H9 (cell line): ENCODE data around the gene SLC44A3. TPM values are rescaled to one million over a fixed set of nuclear protein-coding genes. Genes with fewer than 3 reads are reported as not detected.

ENCODE experiments used
- DNase-seq: peaks from one replicate; pipeline ENCODE4 v3.0.0-alpha.2; 2017
- H2AFZ ChIP-seq: one replicate; pipeline ENCODE4 v1.6.1; 2013; ENCODE audit warnings: mild to moderate bottlenecking, low read length, control low read depth, moderate library complexity
- H2AK5ac ChIP-seq: 2 replicates; pipeline ENCODE4 v1.6.1; 2013; ENCODE audit warnings: low read length, control low read depth, mixed read lengths; ENCODE audit not compliant: insufficient read length
- H2BK120ac ChIP-seq: one replicate; pipeline ENCODE4 v1.6.1; 2013; ENCODE audit warnings: low read depth, mild to moderate bottlenecking, low read length, control low read depth, inconsistent platforms; ENCODE audit not compliant: poor library complexity, severe bottlenecking
- H2BK12ac ChIP-seq: 2 replicates; pipeline ENCODE4 v1.6.1; 2013; ENCODE audit warnings: low read length, control low read depth, mixed read lengths, low read depth; ENCODE audit not compliant: insufficient read length
- H2BK15ac ChIP-seq: 2 replicates; pipeline ENCODE4 v1.6.1; 2013; ENCODE audit warnings: low read depth, low read length, control low read depth
- H2BK20ac ChIP-seq: one replicate; pipeline ENCODE4 v1.6.1; 2013; ENCODE audit warnings: low read depth, mild to moderate bottlenecking, low read length, control low read depth, inconsistent platforms; ENCODE audit not compliant: poor library complexity, severe bottlenecking
- H2BK5ac ChIP-seq: 2 replicates; pipeline ENCODE4 v1.6.1; 2013; ENCODE audit warnings: low read length, control low read depth, mixed read lengths; ENCODE audit not compliant: insufficient read length
- H3K14ac ChIP-seq: 2 replicates; pipeline ENCODE4 v1.6.1; 2013; ENCODE audit warnings: low read length, control low read depth; ENCODE audit not compliant: insufficient read depth
- H3K18ac ChIP-seq: 2 replicates; pipeline ENCODE4 v1.6.1; 2013; ENCODE audit warnings: low read depth, mild to moderate bottlenecking, mixed read lengths, low read length, control low read depth; ENCODE audit not compliant: insufficient read length
- H3K23ac ChIP-seq: 2 replicates; pipeline ENCODE4 v1.6.1; 2013; ENCODE audit warnings: low read length, control low read depth, mixed read lengths, low read depth; ENCODE audit not compliant: insufficient read length
- H3K23me2 ChIP-seq: 2 replicates; pipeline ENCODE4 v1.6.1; 2013; ENCODE audit warnings: low read depth, mild to moderate bottlenecking, mixed read lengths, low read length, control low read depth; ENCODE audit not compliant: insufficient read length, poor library complexity, severe bottlenecking
- H3K27ac ChIP-seq: 2 replicates; pipeline ENCODE4 v1.5.1; 2013; ENCODE audit warnings: low read length, control low read depth, mixed read lengths, low read depth; ENCODE audit not compliant: insufficient read length
- H3K27me3 ChIP-seq: 2 replicates; pipeline ENCODE4 v1.6.1; 2013; ENCODE audit warnings: low read length, control low read depth, inconsistent platforms; ENCODE audit not compliant: insufficient read depth
- H3K4ac ChIP-seq: 2 replicates; pipeline ENCODE4 v1.6.1; 2013; ENCODE audit warnings: low read depth, mild to moderate bottlenecking, control low read depth, inconsistent platforms, low read length, moderate library complexity
- H3K4me1 ChIP-seq: 2 replicates; pipeline ENCODE4 v1.6.1; 2013; ENCODE audit warnings: low read length, control low read depth, inconsistent platforms; ENCODE audit not compliant: insufficient read depth
- H3K4me2 ChIP-seq: 2 replicates; pipeline ENCODE4 v1.6.1; 2013; ENCODE audit warnings: low read length, control low read depth, mixed read lengths; ENCODE audit not compliant: insufficient read length, insufficient read depth
- H3K56ac ChIP-seq: 2 replicates; pipeline ENCODE4 v1.6.1; 2013; ENCODE audit warnings: low read depth, mild to moderate bottlenecking, mixed read lengths, low read length, control low read depth; ENCODE audit not compliant: insufficient read length
- H3K79me1 ChIP-seq: 2 replicates; pipeline ENCODE4 v1.6.1; 2013; ENCODE audit warnings: low read depth, mild to moderate bottlenecking, moderate library complexity, low read length, control low read depth, inconsistent platforms; ENCODE audit not compliant: insufficient read depth, poor library complexity, severe bottlenecking
- H3K79me2 ChIP-seq: 2 replicates; pipeline ENCODE4 v1.6.1; 2013; ENCODE audit warnings: low read length, control low read depth, inconsistent platforms; ENCODE audit not compliant: insufficient read depth
- H3K9ac ChIP-seq: 2 replicates; pipeline ENCODE4 v1.6.1; 2013; ENCODE audit warnings: low read length, control low read depth, mixed read lengths; ENCODE audit not compliant: insufficient read length; ENCODE audit errors: extremely low read depth
- H3K9me3 ChIP-seq: one replicate; pipeline ENCODE4 v1.6.1; 2013; ENCODE audit warnings: low read depth, low read length, inconsistent platforms; ENCODE audit not compliant: control insufficient read depth
- H3T11ph ChIP-seq: one replicate; pipeline ENCODE4 v1.6.1; 2013; ENCODE audit warnings: mild to moderate bottlenecking, low read length, control low read depth, inconsistent platforms
- H4K20me1 ChIP-seq: one replicate; pipeline ENCODE4 v1.6.1; 2013; ENCODE audit not compliant: control insufficient read depth, insufficient read length, insufficient read depth
- H4K5ac ChIP-seq: 2 replicates; pipeline ENCODE4 v1.6.1; 2013; ENCODE audit warnings: low read depth, mild to moderate bottlenecking, mixed read lengths, low read length, control low read depth; ENCODE audit not compliant: insufficient read length
- H4K8ac ChIP-seq: replicated peaks from 2 replicates; pipeline ENCODE4 v1.6.1; 2013; ENCODE audit warnings: low read length, control low read depth, mixed read lengths, low read depth; ENCODE audit not compliant: insufficient read length
- H4K91ac ChIP-seq: 2 replicates; pipeline ENCODE4 v1.6.1; 2013; ENCODE audit warnings: low read depth, mild to moderate bottlenecking, moderate library complexity, mixed read lengths, low read length, control low read depth; ENCODE audit not compliant: insufficient read length
- H3K27ac Mint-ChIP-seq, 3 experiments: 2 replicates in 2 of 3; 3 replicates in 1 of 3; pipeline ENCODE4 v1.8.0; 2020 to 2021; ENCODE audit warnings: mixed read lengths in 3 of 3, mild to moderate bottlenecking in 1 of 3, moderate library complexity in 1 of 3
- H3K27me3 Mint-ChIP-seq: 2 replicates; pipeline ENCODE4 v1.8.0; 2021; ENCODE audit warnings: low read depth, mild to moderate bottlenecking, moderate library complexity, mixed read lengths
- H3K36me3 Mint-ChIP-seq, 3 experiments: 2 replicates in 2 of 3; 3 replicates in 1 of 3; pipeline ENCODE4 v1.8.0; 2020 to 2021; ENCODE audit warnings: low read depth in 3 of 3, mixed read lengths in 3 of 3; ENCODE audit not compliant: insufficient read depth in 1 of 3
- H3K4me1 Mint-ChIP-seq, 2 experiments: 2 replicates each; pipeline ENCODE4 v1.8.0; 2020; ENCODE audit warnings: mixed read lengths in 2 of 2
- H3K4me3 Mint-ChIP-seq, 2 experiments: 2 replicates in 1 of 2; 3 replicates in 1 of 2; pipeline ENCODE4 v1.8.0; 2020 to 2021; ENCODE audit warnings: mild to moderate bottlenecking in 2 of 2, mixed read lengths in 2 of 2, moderate library complexity in 1 of 2
- H3K9me3 Mint-ChIP-seq, 2 experiments: 2 replicates in 1 of 2; 3 replicates in 1 of 2; pipeline ENCODE4 v1.8.0; 2020; ENCODE audit warnings: mild to moderate bottlenecking in 2 of 2, mixed read lengths in 2 of 2, moderate library complexity in 1 of 2
- CTCF ChIP-seq: fragments of 200-600 bp; sonication (generic); conservative IDR thresholded peaks from 3 replicates; pipeline ENCODE4 v1.8.0; 2021; ENCODE audit warnings: antibody characterized with exemption, mild to moderate bottlenecking
- WGBS: extraction: QIAGEN DNeasy Blood & Tissue Kit; methylation state at CpG from one replicate; pipeline ENCODE4 v1.1.7; 2013; ENCODE audit warnings: missing lambda C conversion rate, low lambda C conversion rate, mixed read lengths; ENCODE audit not compliant: insufficient read length; ENCODE audit errors: extremely low coverage; 5-methylcytosine and 5-hydroxymethylcytosine counted together
- total RNA-seq: library from RNA; stranded (reverse); gene quantifications from 2 replicates; pipeline ENCODE4 v1.2.1, GENCODE V29; 2021

The SLC44A3 gene
- total RNA-seq, 1 experiment from 2014 or later = 5.5 TPM

DNA sequence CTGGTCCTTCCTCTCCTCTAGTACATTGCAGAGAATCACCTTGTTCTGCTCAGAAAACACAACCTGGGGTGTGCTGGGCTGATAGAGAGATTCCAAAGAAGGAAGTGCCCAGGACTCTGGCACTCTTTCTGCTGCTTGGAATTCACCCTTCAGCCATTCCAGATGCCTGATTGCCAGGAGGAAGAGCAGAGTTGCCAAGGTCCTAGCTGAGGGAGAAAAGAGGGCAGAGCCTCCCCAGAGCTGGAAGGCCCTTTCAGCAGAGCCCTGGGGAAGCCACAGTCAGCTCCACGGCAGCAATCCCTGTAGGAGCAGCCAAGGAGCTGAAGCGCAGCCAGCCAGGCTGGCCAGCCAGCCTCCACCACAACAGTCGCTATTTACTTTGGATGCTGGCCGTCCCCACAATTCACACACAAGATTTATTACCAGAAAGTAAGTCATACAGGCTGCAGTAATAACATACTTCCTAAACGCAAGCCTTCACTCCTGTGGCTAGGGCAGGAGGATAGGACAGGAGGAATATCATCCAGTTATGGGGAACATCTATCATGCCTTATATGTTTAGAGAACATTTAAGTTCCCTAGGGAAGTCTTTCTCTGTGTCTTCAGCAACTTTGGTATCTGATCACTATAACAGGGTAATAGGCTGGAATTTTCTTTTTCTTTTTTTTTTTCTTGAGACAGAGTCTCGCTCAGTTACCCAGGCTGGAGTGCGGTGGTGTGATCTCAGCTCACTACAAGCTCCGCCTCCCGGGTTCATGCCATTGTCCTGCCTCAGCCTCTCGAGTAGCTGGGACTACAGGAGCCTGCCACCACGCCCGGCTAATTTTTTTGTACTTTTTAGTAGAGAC, 36.6 kb upstream of the SLC44A3 start:
- Histone ChIP-seq H4K91ac (no peak overlapping the region), H3K79me2 (no peaks in the 10 kb centered on the region), H2BK20ac (no peak overlapping the region), H3K27me3 (no peaks in the 10 kb centered on the region), H2BK120ac (no peak overlapping the region), H3K14ac (no peak overlapping the region), H3K23me2 (no peaks in the 10 kb centered on the region), H3K4ac (no peak overlapping the region; the same call in 1 of the 2 replicates), H3K79me1 (no peaks in the 10 kb centered on the region), H2AK5ac (no peak overlapping the region), H2BK5ac (no peak overlapping the region), H2BK12ac (no peak overlapping the region), H4K8ac (no peak overlapping the region), H4K5ac (no peak overlapping the region), H3K23ac (no peak overlapping the region), H3T11ph (no peak overlapping the region), H3K27ac (no peak overlapping the region), H3K4me1 (no peaks in the 10 kb centered on the region; the same call in 1 of the 2 replicates), H4K20me1 (no peaks in the 10 kb centered on the region), H3K4me2 (no peak overlapping the region), H3K18ac (no peak overlapping the region), H3K9ac (no peak overlapping the region), H2AFZ (no peak overlapping the region), H3K56ac (no peak overlapping the region), H3K9me3 (no peaks in the 10 kb centered on the region), H2BK15ac (no peak overlapping the region)
- Mint-ChIP-seq H3K4me1 (peaks cover 0 to 9% of the 10 kb centered on the region in 2 experiments; a peak in 2 of 4 replicates), H3K4me3 (no peak overlapping the region), H3K27me3 (no peaks in the 10 kb centered on the region), H3K27ac (no peak overlapping the region; a peak in 1 of 7 replicates), H3K36me3 (no peaks in the 10 kb centered on the region), H3K9me3 (no peaks in the 10 kb centered on the region; a peak in 1 of 5 replicates)
- WGBS = no CpG with 5 or more reads among the region's 12 CpGs
- no peak for DNase-seq
- no peak for TF ChIP-seq CTCF
